Loucy (cell line): ENCODE measurements around the gene OSBPL9.

Experiments
- EZH2phosphoT487 ChIP-seq: fragments of 200-600 bp; IDR thresholded peaks from 2 replicates; pipeline ENCODE4 v1.6.1; 2018; ENCODE audit warnings: antibody characterized with exemption, mild to moderate bottlenecking, moderate library complexity, borderline replicate concordance
- TF ChIP-seq, protein P1 (sequence below): fragments of 200-600 bp; sonication (generic); conservative IDR thresholded peaks from 2 replicates; pipeline ENCODE4 v1.5.1; 2014; ENCODE audit warnings: mild to moderate bottlenecking, antibody characterized with exemption, low read length

DNA sequence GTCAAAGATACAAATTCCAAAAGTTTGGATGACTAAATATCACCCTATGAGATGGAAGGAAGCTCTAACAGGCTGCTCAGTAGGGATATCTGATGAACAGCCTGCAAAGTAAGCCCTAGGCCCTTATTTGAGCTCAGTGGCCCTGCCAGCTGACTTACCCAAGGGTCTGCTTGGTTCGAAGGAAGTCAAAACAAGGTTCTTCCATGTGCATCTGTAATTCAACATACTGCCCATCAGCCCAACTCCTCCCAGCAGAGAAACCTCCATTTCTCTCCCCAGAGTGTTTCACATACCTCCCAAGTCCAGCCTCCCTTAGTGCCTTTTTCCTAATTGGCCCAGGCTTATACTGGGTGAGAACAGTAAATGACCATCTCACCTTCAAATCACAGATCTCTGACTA, 175.0 kb downstream of the OSBPL9 start:
- TF ChIP-seq, protein P1, sequence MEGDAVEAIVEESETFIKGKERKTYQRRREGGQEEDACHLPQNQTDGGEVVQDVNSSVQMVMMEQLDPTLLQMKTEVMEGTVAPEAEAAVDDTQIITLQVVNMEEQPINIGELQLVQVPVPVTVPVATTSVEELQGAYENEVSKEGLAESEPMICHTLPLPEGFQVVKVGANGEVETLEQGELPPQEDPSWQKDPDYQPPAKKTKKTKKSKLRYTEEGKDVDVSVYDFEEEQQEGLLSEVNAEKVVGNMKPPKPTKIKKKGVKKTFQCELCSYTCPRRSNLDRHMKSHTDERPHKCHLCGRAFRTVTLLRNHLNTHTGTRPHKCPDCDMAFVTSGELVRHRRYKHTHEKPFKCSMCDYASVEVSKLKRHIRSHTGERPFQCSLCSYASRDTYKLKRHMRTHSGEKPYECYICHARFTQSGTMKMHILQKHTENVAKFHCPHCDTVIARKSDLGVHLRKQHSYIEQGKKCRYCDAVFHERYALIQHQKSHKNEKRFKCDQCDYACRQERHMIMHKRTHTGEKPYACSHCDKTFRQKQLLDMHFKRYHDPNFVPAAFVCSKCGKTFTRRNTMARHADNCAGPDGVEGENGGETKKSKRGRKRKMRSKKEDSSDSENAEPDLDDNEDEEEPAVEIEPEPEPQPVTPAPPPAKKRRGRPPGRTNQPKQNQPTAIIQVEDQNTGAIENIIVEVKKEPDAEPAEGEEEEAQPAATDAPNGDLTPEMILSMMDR, result no peak
- no peak for TF ChIP-seq EZH2phosphoT487
